ENCODE measurements around the gene ZNF684. TPM values are rescaled to one million over a fixed set of nuclear protein-coding genes. Genes with fewer than 3 reads are reported as not detected.

The ZNF684 gene
- 1.6 and 4.0 TPM in 2 replicates for total RNA-seq

GRCh38 chr1:40531381-40532061 is at the start of gene ZNF684:
ZNF684 (plus strand) TSS chr1:40531637; CDS start chr1:40533167, 1,530 bp downstream.

DNA sequence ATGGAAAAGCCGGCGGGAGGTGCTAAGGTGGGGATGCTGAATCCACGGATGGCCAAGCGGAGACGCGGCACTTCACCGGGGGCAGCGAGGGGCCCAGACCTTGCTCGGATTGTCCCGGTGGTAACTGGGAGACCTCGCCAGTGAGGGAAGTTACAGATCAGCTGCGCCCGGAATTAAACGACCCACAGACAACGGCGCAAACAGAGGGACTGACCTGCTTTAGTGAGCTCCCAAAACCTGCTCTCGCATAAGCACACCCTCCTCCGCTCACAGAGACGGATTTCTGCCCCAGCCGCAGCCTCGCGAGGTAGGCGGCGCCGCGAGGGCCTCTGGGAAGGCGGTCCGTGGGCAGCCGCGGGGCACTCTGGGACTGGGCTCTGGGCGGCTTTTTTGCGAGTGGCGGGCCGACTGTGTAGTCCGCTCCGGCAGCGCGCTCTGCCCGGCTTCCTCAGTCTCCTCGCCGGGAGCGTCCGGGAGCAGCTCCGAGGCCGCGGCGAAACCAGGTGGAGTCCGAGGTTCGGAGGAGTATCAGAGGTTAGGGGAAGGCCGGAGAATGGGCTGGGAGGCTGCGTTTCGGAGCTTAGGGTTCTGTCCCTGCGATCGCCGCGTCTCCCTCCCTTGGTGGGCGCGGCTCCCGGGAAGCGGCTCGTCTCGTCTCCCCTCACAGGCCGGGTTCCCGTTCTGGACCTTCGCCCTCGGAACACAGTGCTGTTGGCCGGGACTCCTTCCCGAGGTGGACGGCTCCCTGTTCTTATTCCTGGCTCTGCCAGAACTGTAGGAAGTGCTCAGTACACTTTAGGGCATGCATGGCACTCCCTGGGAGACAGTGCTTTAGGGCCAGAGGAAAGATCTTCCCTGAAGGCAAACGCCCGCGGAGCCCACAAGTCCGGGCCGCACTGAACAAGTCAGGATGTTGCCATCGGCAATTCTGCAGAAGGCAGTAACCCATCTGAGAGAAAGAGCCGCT is 22.8 kb upstream of the ZNF684 start, which contains the start of gene EXO5:
Gene EXO5 (plus strand): TSS at position 393 of the 967 bp plus-strand sequence. CDS start 5,778 bp downstream, outside the sequence.

Other genes starting within 250 kb of the ZNF684 start
- gene COL9A2, start 214.4 kb upstream of the ZNF684 start, total RNA-seq: 1.5 and 2.0 TPM in 2 replicates
- 22.7 and 26.4 TPM in 2 replicates for gene SMAP2, start 157.9 kb upstream of the ZNF684 start, total RNA-seq
- gene ZFP69B, start 81.2 kb upstream of the ZNF684 start, total RNA-seq: 2.3 and 3.9 TPM in 2 replicates
- gene ZFP69, start 54.3 kb upstream of the ZNF684 start, total RNA-seq: 0.54 and 1.6 TPM in 2 replicates
- gene EXO5, start 22.9 kb upstream of the ZNF684 start, total RNA-seq: 7.0 and 7.2 TPM in 2 replicates
- gene RIMS3, start 134.0 kb downstream of the ZNF684 start, total RNA-seq: 0.18 and 0.49 TPM in 2 replicates
- 25.6 and 29.5 TPM in 2 replicates for gene NFYC, start 160.1 kb downstream of the ZNF684 start, total RNA-seq

Data from cardiac atrium fibroblast (primary cell).